HepG2 (cell line): ENCODE results near the gene CTDP1. TPM values are rescaled to one million over a fixed set of nuclear protein-coding genes. Genes with fewer than 3 reads are reported as not detected.

Experiments used
- ATAC-seq: fragments of 200-7000 bp; cut with Tn5 transposase; 3 replicates; pipeline ENCODE4 v1.9.1; 2020; ENCODE audit warnings: mild to moderate bottlenecking, moderate library complexity
- BruUV-seq: library from RNA; stranded (reverse); fragments of 400-500 nt; replicated peaks from 2 replicates; lab custom pipeline; 2021; lab: Mats Ljungman, UMichigan
- CTCF ChIA-PET: fragments of 300-600 bp; formaldehyde crosslinking; extraction: SDS; loops from one replicate; lab custom pipeline; 2021; ENCODE audit warnings: low total read pairs, inconsistent platforms, low intra/inter-chr PET ratio; lab: Yijun Ruan, JAX
- POLR2A ChIA-PET: fragments of 350-600 bp; sonication (Branson Sonifier 250); formaldehyde crosslinking; loops from one replicate; lab custom pipeline; 2020; ENCODE audit warnings: antibody characterized with exemption, inconsistent platforms; lab: Yijun Ruan, JAX
- DNase-seq: peaks from one replicate; pipeline ENCODE4 v3.0.0-alpha.2; 2015; ENCODE audit warnings: low spot score
- FAIRE-seq: peaks from 3 replicates; lab custom pipeline; 2011; peaks lifted over from hg19 to GRCh38; lab: Jason Lieb, UNC
- H2AFZ ChIP-seq: one replicate; pipeline ENCODE4 v1.6.1; 2011; ENCODE audit warnings: low read length, inconsistent platforms
- H3K27ac ChIP-seq: fragments of 300-600 bp; 3 replicates; pipeline ENCODE4 v1.8.0; 2011; ENCODE audit warnings: mixed run types, mild to moderate bottlenecking, mixed read lengths, low read length, inconsistent platforms; ENCODE audit not compliant: insufficient read depth; ENCODE audit errors: extremely low read length
- H3K27me3 ChIP-seq, 2 experiments: fragments of 200-600 bp in 1 of 2; 2 replicates in 1 of 2; 3 replicates in 1 of 2; pipeline versions ENCODE4 v1.6.0 to v1.8.0; 2011; ENCODE audit warnings: low read length in 2 of 2, mild to moderate bottlenecking in 2 of 2, moderate library complexity in 2 of 2, inconsistent platforms in 1 of 2; ENCODE audit not compliant: insufficient read depth in 2 of 2, control insufficient read depth in 1 of 2
- H3K36me3 ChIP-seq, 2 experiments: fragments of 200-600 bp in 1 of 2; replicated peaks in 1 of 2; 2 replicates in 1 of 2; 3 replicates in 1 of 2; pipeline versions ENCODE4 v1.5.1 to v1.8.0; 2011; ENCODE audit warnings: low read length in 2 of 2, inconsistent platforms in 1 of 2; ENCODE audit not compliant: insufficient read depth in 2 of 2, control insufficient read depth in 1 of 2
- H3K4me1 ChIP-seq: 2 replicates; pipeline ENCODE4 v1.5.1; 2012; ENCODE audit warnings: low read length, inconsistent platforms; ENCODE audit not compliant: insufficient read depth
- H3K4me2 ChIP-seq: 2 replicates; pipeline ENCODE4 v1.6.0; 2011; ENCODE audit warnings: low read depth, low read length, inconsistent platforms
- H3K4me3 ChIP-seq, 3 experiments: fragments of 200-600 bp in 1 of 3; sonication (generic), shearing (Covaris generic) in 1 of 3; replicated peaks in 1 of 3; 2 replicates each; pipeline ENCODE4 v1.5.1; 2011 to 2016; ENCODE audit warnings: low read length in 3 of 3, inconsistent platforms in 2 of 3, low read depth in 2 of 3, mild to moderate bottlenecking in 2 of 3, control low read depth in 1 of 3, mixed read lengths in 1 of 3; ENCODE audit not compliant: insufficient read depth in 1 of 3
- H3K79me2 ChIP-seq: one replicate; pipeline ENCODE4 v1.6.1; 2011; ENCODE audit warnings: low read length, inconsistent platforms; ENCODE audit not compliant: insufficient read depth
- H3K9ac ChIP-seq: 2 replicates; pipeline ENCODE4 v1.6.0; 2011; ENCODE audit warnings: mild to moderate bottlenecking, low read depth, low read length, inconsistent platforms; ENCODE audit not compliant: insufficient read depth
- H3K9me3 ChIP-seq: 2 replicates; pipeline ENCODE4 v1.5.1; 2012; ENCODE audit warnings: mild to moderate bottlenecking, low read length
- H4K20me1 ChIP-seq: 2 replicates; pipeline ENCODE4 v1.6.0; 2011; ENCODE audit warnings: inconsistent platforms, mild to moderate bottlenecking, low read length, moderate library complexity; ENCODE audit not compliant: insufficient read depth
- AGO2 ChIP-seq: fragments of 200-400 bp; formaldehyde crosslinking; optimal IDR thresholded peaks from 2 replicates; pipeline ENCODE3; 2017; ENCODE audit warnings: mild to moderate bottlenecking, low read depth, low read length, moderate library complexity
- ARNT ChIP-seq: fragments of 450-650 bp; IDR thresholded peaks from 2 replicates; pipeline ENCODE4 v1.6.1; 2017
- ATAD3A ChIP-seq: sonication (generic); formaldehyde crosslinking; IDR thresholded peaks from 2 replicates; pipeline ENCODE4 v1.4.0; 2020; ENCODE audit warnings: missing genetic modification reagents
- CTCF ChIP-seq: sonication (generic); formaldehyde crosslinking; IDR thresholded peaks from 2 replicates; pipeline ENCODE4 v1.5.0; 2020; ENCODE audit warnings: mild to moderate bottlenecking, missing genetic modification reagents, moderate library complexity
- DNMT3B ChIP-seq: conservative IDR thresholded peaks from 2 replicates; pipeline ENCODE4 v1.6.1; 2016; ENCODE audit warnings: missing biosample characterization, control low read depth
- FOXC1 ChIP-seq: sonication (generic); formaldehyde crosslinking; IDR thresholded peaks from 2 replicates; pipeline ENCODE4 v1.8.0; 2022; ENCODE audit warnings: mild to moderate bottlenecking, missing genetic modification reagents, borderline replicate concordance
- KLF15 ChIP-seq: sonication (generic); formaldehyde crosslinking; IDR thresholded peaks from 2 replicates; pipeline ENCODE4 v1.8.1; 2023; ENCODE audit warnings: borderline replicate concordance, mild to moderate bottlenecking, inconsistent platforms, missing genetic modification reagents, mixed read lengths
- NR2F1 ChIP-seq, 2 experiments: fragments of 450-650 bp in 1 of 2; formaldehyde crosslinking in 1 of 2; IDR thresholded peaks; 2 replicates each; pipeline versions ENCODE4 v1.5.0 to v1.6.1; 2016 to 2020; ENCODE audit warnings: mild to moderate bottlenecking in 1 of 2, missing compliant biosample characterization in 1 of 2, missing genetic modification reagents in 1 of 2, moderate library complexity in 1 of 2
- RFX5 ChIP-seq: IDR thresholded peaks from 2 replicates; pipeline ENCODE4 v1.6.1; 2011; ENCODE audit warnings: low read depth, low read length, improper control_type of control experiment
- SETDB1 ChIP-seq: sonication (generic); formaldehyde crosslinking; IDR thresholded peaks from 2 replicates; pipeline ENCODE4 v1.5.1; 2020; ENCODE audit warnings: missing genetic modification reagents, mild to moderate bottlenecking, borderline replicate concordance
- TRAFD1 ChIP-seq: sonication (generic); formaldehyde crosslinking; IDR thresholded peaks from 2 replicates; pipeline ENCODE4 v1.5.1; 2020; ENCODE audit warnings: missing genetic modification reagents, mild to moderate bottlenecking, borderline replicate concordance
- ZBTB7B ChIP-seq: sonication (generic); formaldehyde crosslinking; IDR thresholded peaks from 2 replicates; pipeline ENCODE4 v1.4.0; 2020; ENCODE audit warnings: missing genetic modification reagents
- ZNF101 ChIP-seq: sonication (generic); formaldehyde crosslinking; IDR thresholded peaks from 2 replicates; pipeline ENCODE4 v1.4.0; 2020; ENCODE audit warnings: mild to moderate bottlenecking, low read depth, missing genetic modification reagents, borderline replicate concordance
- ZNF317 ChIP-seq: sonication (generic); formaldehyde crosslinking; IDR thresholded peaks from 2 replicates; pipeline ENCODE4 v1.5.0; 2020; ENCODE audit warnings: mild to moderate bottlenecking, missing genetic modification reagents
- ZNF326 ChIP-seq: sonication (generic); formaldehyde crosslinking; IDR thresholded peaks from 2 replicates; pipeline ENCODE4 v1.4.0; 2020; ENCODE audit warnings: missing genetic modification reagents, borderline replicate concordance
- WGBS: methylation state at CpG from one replicate; pipeline ENCODE4 v1.1.6; 2017; ENCODE audit warnings: low lambda C conversion rate; 5-methylcytosine and 5-hydroxymethylcytosine counted together
- in situ Hi-C: cut with HindIII; loops from 2 replicates; pipeline ENCODE4 v1.10.0; 2017; ENCODE audit warnings: low pct_unique_long_range_greater_than_20kb; ENCODE audit not compliant: extremely low pct_ligation_motif_present
- intact Hi-C: fragments of 100-400 bp; cut with micrococcal nuclease; formaldehyde crosslinking; loops from one replicate; pipeline ENCODE4 v1.10.0; 2022; ENCODE audit not compliant: unreplicated experiment
- polyA plus RNA-seq, 8 experiments: library from polyadenylated mRNA; depleted of rRNA in 3 of 8; stranded (reverse) in 7 of 8; unstranded in 1 of 8; fragments of >200 nt; fragmentation: Illumina TruSeq in 4 of 8; extraction: Trizol in 4 of 8; gene quantifications; 2 replicates each; pipeline versions ENCODE4 v1.2.1 to v1.2.3, GENCODE V29; 2011 to 2016; ENCODE audit warnings: low read depth in 4 of 8, missing spikeins in 1 of 8, mixed read lengths in 1 of 8; ENCODE audit not compliant: insufficient read depth in 1 of 8
- total RNA-seq, 5 experiments: library from RNA; depleted of rRNA; stranded (reverse); fragments of >200 nt; fragmentation: Illumina TruSeq; extraction: Trizol; gene quantifications; 2 replicates each; pipeline ENCODE4 v1.2.3, GENCODE V29; 2016; ENCODE audit warnings: low read depth in 1 of 5
- TF ChIP-seq, protein P1 (sequence below): sonication (generic); formaldehyde crosslinking; IDR thresholded peaks from 2 replicates; pipeline ENCODE4 v1.5.0; 2020; ENCODE audit warnings: mild to moderate bottlenecking, missing genetic modification reagents

CTDP1 gene
- total and polyA plus RNA-seq, 2 of the 13 experiments (the other 11 are each of a cell fraction or from before 2014, with no cell fraction given) = 6.9 to 11.0 TPM

- FAIRE-seq = no peak
These were observed 11.2 kb downstream of the CTDP1 start for GRCh38 chr18:79690586-79691482.

More at GRCh38 chr18:79690586-79691482, 11.2 kb downstream of the CTDP1 start:
- H3K4me2 ChIP-seq = no peak overlapping the region
- peaks cover 39% of the 10 kb centered on the region for H3K79me2 ChIP-seq
- H4K20me1 ChIP-seq = peaks cover 4% of the 10 kb centered on the region; the same call in 1 of the 2 replicates
- WGBS = 94% methylated on average over 33 of the region's 33 CpGs
- in situ Hi-C loops (no loop called here), intact Hi-C loops (no loop called here)
- no peak overlapping the region for H3K4me3 ChIP-seq
- H2AFZ ChIP-seq = no peak overlapping the region
- H3K9ac ChIP-seq = no peak overlapping the region
- no TSS peak for BruUV-seq
- H3K27ac ChIP-seq = no peak overlapping the region
- POLR2A ChIA-PET = no interaction called here
- H3K9me3 ChIP-seq = no peaks in the 10 kb centered on the region
- no peaks in the 10 kb centered on the region for H3K4me1 ChIP-seq
- no peaks in the 10 kb centered on the region for H3K27me3 ChIP-seq
- peaks cover 1 to 2% of the 10 kb centered on the region in 2 experiments; a peak in 2 of 5 replicates for H3K36me3 ChIP-seq
- no peak for DNase-seq
- TF ChIP-seq TRAFD1 (CRISPR knock-in tag) = no peak
- TF ChIP-seq ARNT = no peak
- TF ChIP-seq FOXC1 (CRISPR knock-in tag) = no peak
- no peak for TF ChIP-seq ZBTB7B (CRISPR knock-in tag)
- TF ChIP-seq SETDB1 (CRISPR knock-in tag) = no peak
- no peak for TF ChIP-seq ZNF101 (CRISPR knock-in tag)
- no peak for TF ChIP-seq CTCF (CRISPR knock-in tag)
- TF ChIP-seq, protein P1, sequence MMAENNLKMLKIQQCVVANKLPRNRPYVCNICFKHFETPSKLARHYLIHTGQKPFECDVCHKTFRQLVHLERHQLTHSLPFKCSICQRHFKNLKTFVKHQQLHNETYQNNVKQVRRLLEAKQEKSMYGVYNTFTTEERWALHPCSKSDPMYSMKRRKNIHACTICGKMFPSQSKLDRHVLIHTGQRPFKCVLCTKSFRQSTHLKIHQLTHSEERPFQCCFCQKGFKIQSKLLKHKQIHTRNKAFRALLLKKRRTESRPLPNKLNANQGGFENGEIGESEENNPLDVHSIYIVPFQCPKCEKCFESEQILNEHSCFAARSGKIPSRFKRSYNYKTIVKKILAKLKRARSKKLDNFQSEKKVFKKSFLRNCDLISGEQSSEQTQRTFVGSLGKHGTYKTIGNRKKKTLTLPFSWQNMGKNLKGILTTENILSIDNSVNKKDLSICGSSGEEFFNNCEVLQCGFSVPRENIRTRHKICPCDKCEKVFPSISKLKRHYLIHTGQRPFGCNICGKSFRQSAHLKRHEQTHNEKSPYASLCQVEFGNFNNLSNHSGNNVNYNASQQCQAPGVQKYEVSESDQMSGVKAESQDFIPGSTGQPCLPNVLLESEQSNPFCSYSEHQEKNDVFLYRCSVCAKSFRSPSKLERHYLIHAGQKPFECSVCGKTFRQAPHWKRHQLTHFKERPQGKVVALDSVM (CRISPR knock-in tag) = no peak
- no peak for TF ChIP-seq ZNF326 (CRISPR knock-in tag)
- no peak for TF ChIP-seq ATAD3A (CRISPR knock-in tag)
- no peak for TF ChIP-seq KLF15 (CRISPR knock-in tag)
- TF ChIP-seq NR2F1 (CRISPR knock-in tag; IDR thresholded peaks at IDR 0.05) = no peak
- TF ChIP-seq ZNF317 = no peak
- no peak for TF ChIP-seq RFX5
- TF ChIP-seq DNMT3B = no peak
- no peak for TF ChIP-seq AGO2
- TF ChIP-seq, all 625 proteins: peak for 0
- CTCF ChIA-PET = no interaction called here
- peak; percentile 28; the same call in 1 of the 3 replicates for ATAC-seq
